ENCODE results near the gene LCT. TPM values are rescaled to one million over a fixed set of nuclear protein-coding genes. Genes with fewer than 3 reads are reported as not detected.

Gene LCT
- polyA plus RNA-seq, 1 of the 3 experiments (the other 2 are of a cell fraction), result not detected

GRCh38 chr2:135838502-135838901, 1.5 kb upstream of the LCT start (continued):
- TF ChIP-seq EZH2phosphoT487 (IDR thresholded peaks at IDR 0.05; ENCODE audit: borderline replicate concordance, low read depth), result no peak
- TF ChIP-seq MXI1 (IDR thresholded peaks at IDR 0.05; ENCODE audit: low read depth, low read length), result no peak
- TF ChIP-seq FOXJ3 (CRISPR knock-in tag; IDR thresholded peaks at IDR 0.05), result no peak
- TF ChIP-seq CHD2 (IDR thresholded peaks at IDR 0.05; ENCODE audit: low read length, partially characterized antibody), result no peak

DNA sequence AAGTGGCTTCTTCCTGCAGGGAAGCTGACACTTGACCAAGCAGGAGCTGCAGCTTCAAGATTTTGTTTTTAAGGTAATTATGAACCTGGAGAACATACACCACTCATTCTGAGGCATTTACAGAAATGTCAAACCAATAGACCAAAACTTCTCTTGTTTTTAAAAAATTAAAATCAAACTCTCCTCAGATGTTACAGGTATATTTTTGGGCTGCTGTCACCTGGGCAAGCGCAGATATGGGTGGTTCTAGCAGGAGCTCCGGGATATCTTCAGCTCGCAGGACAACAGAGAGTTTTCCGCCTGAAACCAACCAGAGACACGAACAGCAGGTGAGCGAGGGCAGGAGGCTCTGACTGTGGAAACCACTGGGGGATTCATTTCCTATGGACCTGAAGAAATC, 4.1 kb downstream of the LCT start:
- Histone ChIP-seq H3K9me3 (no peaks in the 10 kb centered on the region), H3K36me3 (replicated peaks in 1 of 2; ENCODE audit: control insufficient read depth in 1 of 2, insufficient read depth in 2 of 2, low read length in 1 of 2) (no peaks in the 10 kb centered on the region), H3K9ac (no peak overlapping the region), H4K20me1 (ENCODE audit: insufficient read depth) (no peaks in the 10 kb centered on the region), H3K79me2 (ENCODE audit: insufficient read depth) (no peaks in the 10 kb centered on the region), H3K4me3 (ENCODE audit: low read depth in 2 of 2, low read length in 1 of 2) (no peak overlapping the region), H3K4me1 (ENCODE audit: control insufficient read depth in 1 of 2, insufficient read depth in 2 of 2, low read depth in 1 of 2, low read length in 1 of 2) (no peaks in the 10 kb centered on the region), H2AFZ (ENCODE audit: low read depth) (no peak overlapping the region), H3F3A (replicated peaks; ENCODE audit: insufficient read depth) (no peaks in the 10 kb centered on the region), H3K9me2 (no peaks in the 10 kb centered on the region), H3K4me2 (no peak overlapping the region), H3K27me3 (ENCODE audit: insufficient read depth) (no peaks in the 10 kb centered on the region), H3K27ac (ENCODE audit: low read depth in 2 of 2, low read length in 1 of 2) (no peak overlapping the region)
- TF ChIP-seq CHD2 (IDR thresholded peaks at IDR 0.05; ENCODE audit: low read length, partially characterized antibody) (no peak), SMC3 (IDR thresholded peaks at IDR 0.05; ENCODE audit: low read depth, low read length) (no peak), FOSL2 (IDR thresholded peaks at IDR 0.05; ENCODE audit: borderline replicate concordance, low read depth) (no peak), TCF12 (IDR thresholded peaks at IDR 0.05) (no peak), GATA2 (CRISPR knock-in tag; IDR thresholded peaks at IDR 0.05) (no peak), ELF1 (IDR thresholded peaks at IDR 0.05) (no peak)
- TF ChIP-seq, protein P1, sequence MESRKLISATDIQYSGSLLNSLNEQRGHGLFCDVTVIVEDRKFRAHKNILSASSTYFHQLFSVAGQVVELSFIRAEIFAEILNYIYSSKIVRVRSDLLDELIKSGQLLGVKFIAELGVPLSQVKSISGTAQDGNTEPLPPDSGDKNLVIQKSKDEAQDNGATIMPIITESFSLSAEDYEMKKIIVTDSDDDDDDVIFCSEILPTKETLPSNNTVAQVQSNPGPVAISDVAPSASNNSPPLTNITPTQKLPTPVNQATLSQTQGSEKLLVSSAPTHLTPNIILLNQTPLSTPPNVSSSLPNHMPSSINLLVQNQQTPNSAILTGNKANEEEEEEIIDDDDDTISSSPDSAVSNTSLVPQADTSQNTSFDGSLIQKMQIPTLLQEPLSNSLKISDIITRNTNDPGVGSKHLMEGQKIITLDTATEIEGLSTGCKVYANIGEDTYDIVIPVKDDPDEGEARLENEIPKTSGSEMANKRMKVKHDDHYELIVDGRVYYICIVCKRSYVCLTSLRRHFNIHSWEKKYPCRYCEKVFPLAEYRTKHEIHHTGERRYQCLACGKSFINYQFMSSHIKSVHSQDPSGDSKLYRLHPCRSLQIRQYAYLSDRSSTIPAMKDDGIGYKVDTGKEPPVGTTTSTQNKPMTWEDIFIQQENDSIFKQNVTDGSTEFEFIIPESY (IDR thresholded peaks at IDR 0.05; ENCODE audit: borderline replicate concordance, low read depth), result no peak
- TF ChIP-seq, protein P2, sequence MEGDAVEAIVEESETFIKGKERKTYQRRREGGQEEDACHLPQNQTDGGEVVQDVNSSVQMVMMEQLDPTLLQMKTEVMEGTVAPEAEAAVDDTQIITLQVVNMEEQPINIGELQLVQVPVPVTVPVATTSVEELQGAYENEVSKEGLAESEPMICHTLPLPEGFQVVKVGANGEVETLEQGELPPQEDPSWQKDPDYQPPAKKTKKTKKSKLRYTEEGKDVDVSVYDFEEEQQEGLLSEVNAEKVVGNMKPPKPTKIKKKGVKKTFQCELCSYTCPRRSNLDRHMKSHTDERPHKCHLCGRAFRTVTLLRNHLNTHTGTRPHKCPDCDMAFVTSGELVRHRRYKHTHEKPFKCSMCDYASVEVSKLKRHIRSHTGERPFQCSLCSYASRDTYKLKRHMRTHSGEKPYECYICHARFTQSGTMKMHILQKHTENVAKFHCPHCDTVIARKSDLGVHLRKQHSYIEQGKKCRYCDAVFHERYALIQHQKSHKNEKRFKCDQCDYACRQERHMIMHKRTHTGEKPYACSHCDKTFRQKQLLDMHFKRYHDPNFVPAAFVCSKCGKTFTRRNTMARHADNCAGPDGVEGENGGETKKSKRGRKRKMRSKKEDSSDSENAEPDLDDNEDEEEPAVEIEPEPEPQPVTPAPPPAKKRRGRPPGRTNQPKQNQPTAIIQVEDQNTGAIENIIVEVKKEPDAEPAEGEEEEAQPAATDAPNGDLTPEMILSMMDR (IDR thresholded peaks at IDR 0.05), result no peak
- TF ChIP-seq, protein P3, sequence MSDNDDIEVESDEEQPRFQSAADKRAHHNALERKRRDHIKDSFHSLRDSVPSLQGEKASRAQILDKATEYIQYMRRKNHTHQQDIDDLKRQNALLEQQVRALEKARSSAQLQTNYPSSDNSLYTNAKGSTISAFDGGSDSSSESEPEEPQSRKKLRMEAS (IDR thresholded peaks at IDR 0.05; ENCODE audit: low read depth), result no peak
- 93% methylated on average over 6 of the region's 6 CpGs for WGBS (ENCODE audit: low lambda C conversion rate)
- DNase-seq, result no peak
- ChIA-PET POLR2A (no interaction called here), CTCF (interaction anchor here (1.2 kb wide), 1 partner anchor 35 kb away, joined by 5 read pairs; no protein-coding TSS in a partner anchor)

Measured in SK-N-SH (cell line).